Measurements from ENCODE around the gene RASGRP2. TPM values are rescaled to one million over a fixed set of nuclear protein-coding genes. Genes with fewer than 3 reads are reported as not detected.

RASGRP2 gene
- total RNA-seq, 1 donor, result 126 TPM

GRCh38 chr11:64777449-64778222 lies 33.7 kb upstream of the RASGRP2 start:
- no peaks in the 10 kb centered on the region for H3K27me3 ChIP-seq (ENCODE audit: insufficient read depth, low read length)
- peak overlapping the region; percentile 91 for H3K4me3 ChIP-seq (ENCODE audit: low read length)
- H3K4me1 ChIP-seq (ENCODE audit: insufficient read depth, low read length), result peaks cover 60% of the 10 kb centered on the region
- no peaks in the 10 kb centered on the region for H3K9me3 ChIP-seq (ENCODE audit: low read depth, low read length)

DNA sequence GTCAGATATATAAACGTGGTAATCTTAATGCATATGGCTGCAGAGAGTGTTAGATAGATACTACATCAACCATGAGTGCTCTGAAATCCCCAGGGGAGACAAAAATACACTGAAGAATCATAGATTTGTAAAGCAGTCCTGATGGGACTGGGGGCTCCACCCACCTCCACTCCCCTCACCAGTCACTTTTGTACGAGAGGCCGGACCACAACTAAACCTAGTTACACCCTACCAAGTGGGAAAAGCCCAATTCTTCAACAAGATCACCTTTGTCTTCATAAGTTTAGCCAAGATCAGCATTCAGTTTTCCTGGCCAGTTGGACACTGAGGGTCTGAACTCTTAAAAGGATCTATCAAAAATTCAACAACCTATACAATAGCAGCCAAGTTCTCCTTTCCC lies 32.9 kb upstream of the RASGRP2 start:
- Histone ChIP-seq H3K27me3 (ENCODE audit: insufficient read depth, low read length) (no peaks in the 10 kb centered on the region), H3K4me3 (ENCODE audit: low read length) (peak overlapping the region; percentile 91), H3K4me1 (ENCODE audit: insufficient read depth, low read length) (peaks cover 67% of the 10 kb centered on the region), H3K9me3 (ENCODE audit: low read depth, low read length) (no peaks in the 10 kb centered on the region)

GRCh38 chr11:64776425-64776824 lies 32.5 kb upstream of the RASGRP2 start:
- Histone ChIP-seq H3K4me3 (ENCODE audit: low read length) (no peak overlapping the region), H3K9me3 (ENCODE audit: low read depth, low read length) (no peaks in the 10 kb centered on the region), H3K4me1 (ENCODE audit: insufficient read depth, low read length) (peaks cover 71% of the 10 kb centered on the region), H3K27me3 (ENCODE audit: insufficient read depth, low read length) (no peaks in the 10 kb centered on the region)

DNA sequence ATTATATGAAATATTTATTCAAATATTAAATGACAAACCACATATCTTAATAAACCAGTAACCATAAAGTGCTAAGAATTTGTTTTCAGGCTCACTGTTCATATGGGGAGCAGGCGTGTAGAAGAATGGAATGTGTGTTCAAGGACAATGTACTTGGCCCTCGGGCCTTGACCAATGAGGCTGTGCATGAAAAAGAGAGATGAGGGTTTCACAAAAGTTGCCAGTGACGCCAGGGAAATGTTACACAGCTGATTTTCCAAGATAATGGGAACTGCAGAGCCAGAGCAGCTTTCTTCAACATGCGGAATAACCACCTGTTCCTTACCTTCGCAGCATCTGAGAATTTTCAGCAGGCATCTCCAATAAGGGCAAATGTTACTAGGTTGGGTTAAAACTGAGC lies 30.2 kb upstream of the RASGRP2 start:
- H3K4me3 ChIP-seq (ENCODE audit: low read length), result no peak overlapping the region

DNA sequence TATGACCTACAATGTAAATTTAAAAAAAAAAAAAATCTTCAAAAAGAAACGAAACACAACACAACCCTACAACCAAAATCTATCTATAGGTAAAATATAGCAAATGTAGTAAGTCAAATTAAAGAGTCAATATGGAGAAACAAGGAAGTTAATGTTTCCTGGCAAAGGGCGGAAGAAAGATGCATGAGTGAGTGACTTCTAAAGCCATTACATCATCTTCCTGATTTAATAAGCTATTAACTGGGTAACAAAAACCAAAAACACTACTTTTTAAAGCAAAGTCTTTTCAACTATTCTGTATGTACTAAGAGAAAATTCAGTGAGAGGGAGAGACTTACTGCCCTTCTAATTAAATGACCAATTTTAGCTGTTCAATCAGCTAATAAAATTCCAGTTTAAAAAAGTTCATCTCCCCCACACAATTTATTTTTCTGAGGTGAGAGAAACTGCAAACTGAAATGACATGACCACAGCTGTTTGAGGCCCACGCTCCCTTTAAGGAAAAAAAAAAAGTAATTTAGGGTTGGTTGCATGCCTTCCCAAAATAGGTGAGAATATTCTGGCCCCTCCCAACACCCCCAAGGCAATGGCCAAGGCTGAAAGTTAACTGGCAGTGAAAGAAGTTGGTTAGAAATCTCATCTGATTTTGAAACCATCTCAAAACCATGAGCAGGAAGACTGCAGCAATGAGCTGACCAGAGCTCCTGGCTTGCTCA lies 28.5 kb upstream of the RASGRP2 start:
- Histone ChIP-seq H3K4me1 (ENCODE audit: insufficient read depth, low read length) (peaks cover 90% of the 10 kb centered on the region), H3K4me3 (ENCODE audit: low read length) (no peak overlapping the region), H3K27me3 (ENCODE audit: insufficient read depth, low read length) (no peaks in the 10 kb centered on the region), H3K9me3 (ENCODE audit: low read depth, low read length) (no peaks in the 10 kb centered on the region)

More for the DNA sequence above, 30.2 kb upstream of the RASGRP2 start:
- peaks cover 75% of the 10 kb centered on the region for H3K4me1 ChIP-seq (ENCODE audit: insufficient read depth, low read length)
- H3K9me3 ChIP-seq (ENCODE audit: low read depth, low read length), result no peaks in the 10 kb centered on the region
- no peaks in the 10 kb centered on the region for H3K27me3 ChIP-seq (ENCODE audit: insufficient read depth, low read length)

- peaks cover 92% of the 10 kb centered on the region for H3K4me1 ChIP-seq (ENCODE audit: insufficient read depth, low read length)
- no peak overlapping the region for H3K4me3 ChIP-seq (ENCODE audit: low read length)
- no peaks in the 10 kb centered on the region for H3K27me3 ChIP-seq (ENCODE audit: insufficient read depth, low read length)
- no peaks in the 10 kb centered on the region for H3K9me3 ChIP-seq (ENCODE audit: low read depth, low read length)
Observed at GRCh38 chr11:64771861-64772260, 27.9 kb upstream of the RASGRP2 start.

DNA sequence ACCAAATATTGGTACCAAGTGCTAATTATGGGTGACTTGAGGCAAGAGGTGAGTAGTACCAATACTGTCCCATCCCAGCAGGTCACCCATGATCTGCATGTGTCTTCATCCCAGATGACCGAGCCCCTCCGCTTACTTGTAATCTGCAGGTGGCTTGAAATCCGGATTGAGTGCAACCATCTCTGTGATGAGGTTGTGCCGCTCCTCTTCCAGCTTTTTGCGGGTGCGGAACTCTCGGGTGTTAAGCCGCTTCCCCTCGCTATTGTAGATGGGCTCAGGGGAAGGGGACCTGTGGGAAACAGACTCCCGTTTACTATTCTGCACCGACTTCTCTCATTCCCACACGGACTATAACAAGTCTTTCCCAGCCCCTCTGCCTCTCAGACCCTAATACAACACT lies 26.2 kb upstream of the RASGRP2 start:
- Histone ChIP-seq H3K9me3 (ENCODE audit: low read depth, low read length) (no peaks in the 10 kb centered on the region), H3K4me3 (ENCODE audit: low read length) (no peak overlapping the region), H3K27me3 (ENCODE audit: insufficient read depth, low read length) (no peaks in the 10 kb centered on the region), H3K4me1 (ENCODE audit: insufficient read depth, low read length) (peaks cover 90% of the 10 kb centered on the region)

- peaks cover 90% of the 10 kb centered on the region for H3K4me1 ChIP-seq (ENCODE audit: insufficient read depth, low read length)
- H3K9me3 ChIP-seq (ENCODE audit: low read depth, low read length), result no peaks in the 10 kb centered on the region
- no peak overlapping the region for H3K4me3 ChIP-seq (ENCODE audit: low read length)
- H3K27me3 ChIP-seq (ENCODE audit: insufficient read depth, low read length), result no peaks in the 10 kb centered on the region
Observed at GRCh38 chr11:64769283-64769682, 25.3 kb upstream of the RASGRP2 start.

- no peak overlapping the region for H3K4me3 ChIP-seq (ENCODE audit: low read length)
- H3K9me3 ChIP-seq (ENCODE audit: low read depth, low read length), result no peaks in the 10 kb centered on the region
- no peaks in the 10 kb centered on the region for H3K27me3 ChIP-seq (ENCODE audit: insufficient read depth, low read length)
- peaks cover 91% of the 10 kb centered on the region for H3K4me1 ChIP-seq (ENCODE audit: insufficient read depth, low read length)
Observed at GRCh38 chr11:64768300-64768694, 24.4 kb upstream of the RASGRP2 start.

GRCh38 chr11:64767344-64768299 lies 23.7 kb upstream of the RASGRP2 start:
- peaks cover 91% of the 10 kb centered on the region for H3K4me1 ChIP-seq (ENCODE audit: insufficient read depth, low read length)
- H3K9me3 ChIP-seq (ENCODE audit: low read depth, low read length), result no peaks in the 10 kb centered on the region
- H3K4me3 ChIP-seq (ENCODE audit: low read length), result no peak overlapping the region
- no peaks in the 10 kb centered on the region for H3K27me3 ChIP-seq (ENCODE audit: insufficient read depth, low read length)

DNA sequence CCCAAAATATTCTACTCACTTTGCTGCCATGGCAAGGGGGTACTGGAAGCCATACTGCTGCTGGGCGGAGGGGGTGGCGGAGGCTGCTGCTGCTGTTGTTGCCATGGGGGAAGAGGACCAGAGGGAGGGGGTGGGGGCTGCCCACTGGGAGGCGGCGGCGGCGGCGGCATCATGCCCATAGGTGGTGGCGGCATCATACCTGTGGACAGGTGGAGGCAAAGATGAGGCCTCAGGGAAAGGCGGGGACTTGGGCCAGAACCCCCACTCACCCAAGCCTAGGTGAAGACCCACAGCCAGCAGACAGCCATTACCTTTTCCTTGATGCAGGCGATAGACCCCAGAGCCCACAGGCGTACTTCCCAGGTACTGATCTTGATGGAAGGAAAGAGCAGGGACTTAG lies 22.9 kb upstream of the RASGRP2 start:
- Histone ChIP-seq H3K4me3 (ENCODE audit: low read length) (no peak overlapping the region), H3K27me3 (ENCODE audit: insufficient read depth, low read length) (no peaks in the 10 kb centered on the region), H3K4me1 (ENCODE audit: insufficient read depth, low read length) (peaks cover 92% of the 10 kb centered on the region), H3K9me3 (ENCODE audit: low read depth, low read length) (no peaks in the 10 kb centered on the region)

DNA sequence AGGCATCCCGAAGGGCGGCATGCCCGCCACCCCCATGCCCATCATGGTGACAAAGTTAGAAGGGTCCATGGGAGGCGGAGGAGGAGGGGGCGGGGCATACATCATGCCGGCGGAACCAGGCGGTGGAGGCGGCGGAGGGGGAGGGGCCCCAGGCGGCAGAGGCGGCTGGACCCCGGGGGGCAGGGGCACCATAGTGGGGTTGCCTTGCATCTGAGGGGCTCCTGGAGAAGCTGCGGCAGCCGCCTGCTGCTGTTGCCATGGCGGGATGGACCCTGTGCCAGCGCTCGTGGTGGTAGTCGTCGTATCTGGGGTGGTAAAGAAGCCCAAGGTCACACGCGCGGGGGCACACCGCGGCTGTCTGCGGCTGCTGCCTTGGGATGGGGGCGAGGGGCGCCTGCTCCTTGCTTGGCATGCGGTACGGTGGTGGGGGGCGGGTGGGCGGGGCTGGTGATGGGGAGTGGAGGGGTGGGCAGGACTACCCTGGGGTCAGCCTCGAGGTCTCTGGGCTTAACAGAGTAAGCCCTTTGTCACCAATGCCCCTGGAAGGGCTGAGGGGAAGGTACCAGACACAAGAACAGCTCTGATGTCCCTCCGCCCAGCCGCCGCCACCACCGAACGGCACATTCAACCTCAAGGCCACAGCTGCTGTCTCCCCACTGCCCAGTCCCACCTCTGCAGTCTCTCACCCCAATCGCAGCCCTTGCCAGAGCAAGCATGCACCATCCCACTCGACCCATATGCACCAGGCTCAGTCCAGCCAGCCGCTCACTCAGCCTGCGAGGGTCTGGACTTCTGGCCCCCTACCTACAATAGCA lies 22.1 kb upstream of the RASGRP2 start:
- H3K27me3 ChIP-seq (ENCODE audit: insufficient read depth, low read length), result no peaks in the 10 kb centered on the region
- H3K4me3 ChIP-seq (ENCODE audit: low read length), result no peak overlapping the region
- H3K4me1 ChIP-seq (ENCODE audit: insufficient read depth, low read length), result peaks cover 92% of the 10 kb centered on the region
- no peaks in the 10 kb centered on the region for H3K9me3 ChIP-seq (ENCODE audit: low read depth, low read length)

GRCh38 chr11:64765291-64765850 lies 21.4 kb upstream of the RASGRP2 start:
- no peak overlapping the region for H3K4me3 ChIP-seq (ENCODE audit: low read length)
- peaks cover 92% of the 10 kb centered on the region for H3K4me1 ChIP-seq (ENCODE audit: insufficient read depth, low read length)
- H3K27me3 ChIP-seq (ENCODE audit: insufficient read depth, low read length), result no peaks in the 10 kb centered on the region
- H3K9me3 ChIP-seq (ENCODE audit: low read depth, low read length), result no peaks in the 10 kb centered on the region

DNA sequence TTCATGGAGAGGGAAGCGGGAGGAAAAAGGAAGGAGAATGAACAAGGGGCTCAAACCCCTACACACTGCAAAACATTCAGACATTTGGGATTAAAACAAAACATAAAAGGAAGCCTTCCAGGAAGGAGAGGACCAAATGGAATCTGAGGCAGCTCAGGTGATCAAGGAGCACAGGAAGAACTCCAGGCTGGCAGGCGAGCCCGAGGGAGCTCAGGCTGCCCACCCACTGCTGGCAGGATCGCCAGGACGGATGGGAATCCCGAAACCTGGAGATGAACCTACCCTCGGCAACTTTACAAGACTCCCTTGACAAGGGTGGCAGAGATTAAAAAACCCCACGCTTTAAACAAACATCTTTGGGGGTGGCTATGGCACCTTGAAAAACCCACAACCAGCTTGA lies 20.8 kb upstream of the RASGRP2 start:
- Histone ChIP-seq H3K9me3 (ENCODE audit: low read depth, low read length) (no peaks in the 10 kb centered on the region), H3K27me3 (ENCODE audit: insufficient read depth, low read length) (no peaks in the 10 kb centered on the region), H3K4me3 (ENCODE audit: low read length) (no peak overlapping the region), H3K4me1 (ENCODE audit: insufficient read depth, low read length) (peaks cover 92% of the 10 kb centered on the region)

Data from mononuclear cell (primary cell).